ENCODE data around the gene ACTN3. TPM values are rescaled to one million over a fixed set of nuclear protein-coding genes. Genes with fewer than 3 reads are reported as not detected.

ACTN3 gene
- total RNA-seq, 1 donor from 2014 or later = 20.2 TPM

GRCh38 chr11:66546966-66547661, 411 bp downstream of the ACTN3 start:
- no peak overlapping the region for H3K27ac ChIP-seq
- no peak overlapping the region for H3K9ac ChIP-seq
- peak; percentile 67 for DNase-seq (ENCODE audit: low spot score)
- Mint-ChIP-seq H3K9me3 (no peaks in the 10 kb centered on the region), H3K4me3 (peak overlapping the region; percentile 85), H3K27me3 (ENCODE audit: insufficient read depth, low read depth) (peaks cover 25% of the 10 kb centered on the region), H3K4me1 (peaks cover 52% of the 10 kb centered on the region), H3K36me3 (peaks cover 3% of the 10 kb centered on the region), H3K27ac (no peak overlapping the region)
- peak overlapping the region; percentile 87 for H3K4me2 ChIP-seq
- TF ChIP-seq EZH2phosphoT487 (IDR thresholded peaks at IDR 0.05) = no peak
- no peak for TF ChIP-seq EZH2 (IDR thresholded peaks at IDR 0.05)
- TF ChIP-seq CTCF (IDR thresholded peaks at IDR 0.05) = no peak
- no peak overlapping the region for H2AFZ ChIP-seq (replicated peaks)
- H4K20me1 ChIP-seq (ENCODE audit: low read depth) = peaks cover 15% of the 10 kb centered on the region
- no peaks in the 10 kb centered on the region for H3K79me2 ChIP-seq (ENCODE audit: low read depth)
- H3K4me3 ChIP-seq = peak overlapping the region; percentile 71
- peaks cover 46% of the 10 kb centered on the region for H3F3A ChIP-seq (ENCODE audit: low read depth)
- H3K4me1 ChIP-seq = peaks cover 32% of the 10 kb centered on the region
- no peaks in the 10 kb centered on the region for H3K9me3 ChIP-seq (ENCODE audit: low read depth)
- no peaks in the 10 kb centered on the region for H3K27me3 ChIP-seq
- H3K36me3 ChIP-seq = no peaks in the 10 kb centered on the region

GRCh38 chr11:66547662-66548009, 933 bp downstream of the ACTN3 start:
- H3K9ac ChIP-seq = no peak overlapping the region
- H2AFZ ChIP-seq (replicated peaks) = no peak overlapping the region
- peaks cover 32% of the 10 kb centered on the region for H3K4me1 ChIP-seq
- H3K9me3 Mint-ChIP-seq = no peaks in the 10 kb centered on the region
- peak overlapping the region; percentile 87 for H3K4me2 ChIP-seq
- peak; percentile 88 for DNase-seq (ENCODE audit: low spot score)
- no peaks in the 10 kb centered on the region for H3K9me3 ChIP-seq (ENCODE audit: low read depth)
- H3F3A ChIP-seq (ENCODE audit: low read depth) = peaks cover 46% of the 10 kb centered on the region
- H3K4me1 Mint-ChIP-seq = peaks cover 46% of the 10 kb centered on the region
- TF ChIP-seq EZH2 (IDR thresholded peaks at IDR 0.05) (no peak), CTCF (IDR thresholded peaks at IDR 0.05) (peak; percentile 18), EZH2phosphoT487 (IDR thresholded peaks at IDR 0.05) (no peak)
- peak overlapping the region; percentile 71 for H3K4me3 ChIP-seq
- no peak overlapping the region for H3K27ac Mint-ChIP-seq
- H3K4me3 Mint-ChIP-seq = peak overlapping the region; percentile 85
- no peaks in the 10 kb centered on the region for H3K79me2 ChIP-seq (ENCODE audit: low read depth)
- peaks cover 25% of the 10 kb centered on the region for H3K27me3 Mint-ChIP-seq (ENCODE audit: insufficient read depth, low read depth)
- no peak overlapping the region for H3K27ac ChIP-seq
- H3K36me3 Mint-ChIP-seq = peaks cover 3% of the 10 kb centered on the region
- peaks cover 15% of the 10 kb centered on the region for H4K20me1 ChIP-seq (ENCODE audit: low read depth)
- H3K36me3 ChIP-seq = no peaks in the 10 kb centered on the region
- H3K27me3 ChIP-seq = no peaks in the 10 kb centered on the region

- H3K4me1 ChIP-seq = peaks cover 32% of the 10 kb centered on the region
- H2AFZ ChIP-seq (replicated peaks) = no peak overlapping the region
- H3K27ac ChIP-seq = no peak overlapping the region
- H3K79me2 ChIP-seq (ENCODE audit: low read depth) = no peaks in the 10 kb centered on the region
- H3K4me3 Mint-ChIP-seq = peak overlapping the region; percentile 85
- no peak for DNase-seq (ENCODE audit: low spot score)
- no peaks in the 10 kb centered on the region for H3K27me3 ChIP-seq
- peaks cover 42% of the 10 kb centered on the region for H3K4me1 Mint-ChIP-seq
- H3K36me3 ChIP-seq = no peaks in the 10 kb centered on the region
- no peaks in the 10 kb centered on the region for H3K9me3 Mint-ChIP-seq
- no peak overlapping the region for H3K9ac ChIP-seq
- H3F3A ChIP-seq (ENCODE audit: low read depth) = peaks cover 46% of the 10 kb centered on the region
- no peak overlapping the region for H3K27ac Mint-ChIP-seq
- TF ChIP-seq EZH2phosphoT487 (IDR thresholded peaks at IDR 0.05) (no peak), EZH2 (IDR thresholded peaks at IDR 0.05) (no peak), CTCF (IDR thresholded peaks at IDR 0.05) (no peak)
- peaks cover 15% of the 10 kb centered on the region for H4K20me1 ChIP-seq (ENCODE audit: low read depth)
- H3K36me3 Mint-ChIP-seq = peaks cover 3% of the 10 kb centered on the region
- H3K4me3 ChIP-seq = peak overlapping the region; percentile 71
- no peaks in the 10 kb centered on the region for H3K9me3 ChIP-seq (ENCODE audit: low read depth)
- H3K4me2 ChIP-seq = peak overlapping the region; percentile 87
- peaks cover 24% of the 10 kb centered on the region for H3K27me3 Mint-ChIP-seq (ENCODE audit: insufficient read depth, low read depth)
Measured at GRCh38 chr11:66548041-66548440, 1.3 kb downstream of the ACTN3 start.

Measured in neural progenitor cell (in vitro differentiated cells).